ENCODE data around the gene RIC8B.

The RIC8B gene

GRCh38 chr12:106894774-106895173 is 120.3 kb downstream of the RIC8B start:
- Histone ChIP-seq H3K14ac (ENCODE audit: low read length in 2 of 2) (no peak overlapping the region), H3K18ac (ENCODE audit: low read depth in 1 of 2, low read length in 2 of 2) (no peak overlapping the region), H3K27ac (ENCODE audit: low read length, poor library complexity, severe bottlenecking) (no peak overlapping the region), H2BK120ac (ENCODE audit: low read depth, low read length) (no peak overlapping the region), H3K36me3 (ENCODE audit: control insufficient read depth in 1 of 2, insufficient read depth in 2 of 2, low read depth in 1 of 2, low read length in 2 of 2) (peaks cover 0 to 3% of the 10 kb centered on the region in 2 experiments), H3K4me2 (ENCODE audit: low read length, poor library complexity, severe bottlenecking) (no peak overlapping the region), H3K9ac (ENCODE audit: low read length) (no peak overlapping the region), H4K91ac (ENCODE audit: low read length) (no peak overlapping the region), H2AFZ (ENCODE audit: low read depth, low read length) (no peak overlapping the region), H3K9me3 (ENCODE audit: control insufficient read depth, low read length) (no peaks in the 10 kb centered on the region), H3K23ac (ENCODE audit: low read length in 2 of 2) (no peak overlapping the region), H2BK5ac (ENCODE audit: low read depth, low read length, poor library complexity, severe bottlenecking) (no peak overlapping the region), H2BK12ac (ENCODE audit: low read length in 2 of 2) (no peak overlapping the region), H3K4me3 (ENCODE audit: insufficient read depth in 1 of 2, low read depth in 1 of 2, low read length in 2 of 2) (no peak overlapping the region), H3K79me1 (replicated peaks; ENCODE audit: low read length, poor library complexity, severe bottlenecking) (no peaks in the 10 kb centered on the region), H3K4me1 (ENCODE audit: control insufficient read depth, insufficient read depth, low read depth, low read length) (peaks cover 2% of the 10 kb centered on the region), H3K27me3 (ENCODE audit: control insufficient read depth in 1 of 2, insufficient read depth in 1 of 2, low read length in 2 of 2) (peaks cover 2 to 4% of the 10 kb centered on the region in 2 experiments), H4K8ac (ENCODE audit: low read length) (no peak overlapping the region), H3K4ac (ENCODE audit: low read depth in 1 of 2, low read length in 2 of 2) (no peak overlapping the region), H2BK15ac (ENCODE audit: low read depth, poor library complexity, severe bottlenecking) (no peak overlapping the region), H2AK5ac (ENCODE audit: low read length, severe bottlenecking) (no peak overlapping the region)
- 100% methylated on average over 1 of the region's 1 CpG for WGBS
- DNase-seq, result no peak

- no peak for DNase-seq
- H3K14ac ChIP-seq (ENCODE audit: low read length in 2 of 2), result no peak overlapping the region
- H3K18ac ChIP-seq (ENCODE audit: low read depth in 1 of 2, low read length in 2 of 2), result no peak overlapping the region
- H3K9ac ChIP-seq (ENCODE audit: low read length), result no peak overlapping the region
- no peak overlapping the region for H2BK12ac ChIP-seq (ENCODE audit: low read length in 2 of 2)
- peaks cover 2% of the 10 kb centered on the region for H3K4me1 ChIP-seq (ENCODE audit: control insufficient read depth, insufficient read depth, low read depth, low read length)
- no peaks in the 10 kb centered on the region for H3K36me3 ChIP-seq (ENCODE audit: control insufficient read depth in 1 of 2, insufficient read depth in 2 of 2, low read depth in 1 of 2, low read length in 2 of 2)
- no peak overlapping the region for H3K27ac ChIP-seq (ENCODE audit: low read length, poor library complexity, severe bottlenecking)
- H2AFZ ChIP-seq (ENCODE audit: low read depth, low read length), result no peak overlapping the region
- H2AK5ac ChIP-seq (ENCODE audit: low read length, severe bottlenecking), result no peak overlapping the region
- H3K4ac ChIP-seq (ENCODE audit: low read depth in 1 of 2, low read length in 2 of 2), result no peak overlapping the region
- H3K23ac ChIP-seq (ENCODE audit: low read length in 2 of 2), result no peak overlapping the region
- no peak overlapping the region for H2BK120ac ChIP-seq (ENCODE audit: low read depth, low read length)
- H3K79me1 ChIP-seq (replicated peaks; ENCODE audit: low read length, poor library complexity, severe bottlenecking), result no peaks in the 10 kb centered on the region
- H3K4me3 ChIP-seq (ENCODE audit: insufficient read depth in 1 of 2, low read depth in 1 of 2, low read length in 2 of 2), result no peak overlapping the region
- H4K91ac ChIP-seq (ENCODE audit: low read length), result no peak overlapping the region
- H4K8ac ChIP-seq (ENCODE audit: low read length), result no peak overlapping the region
- H2BK15ac ChIP-seq (ENCODE audit: low read depth, poor library complexity, severe bottlenecking), result no peak overlapping the region
- H3K27me3 ChIP-seq (ENCODE audit: control insufficient read depth in 1 of 2, insufficient read depth in 1 of 2, low read length in 2 of 2), result peaks cover 5 to 7% of the 10 kb centered on the region in 2 experiments
- no peaks in the 10 kb centered on the region for H3K9me3 ChIP-seq (ENCODE audit: control insufficient read depth, low read length)
- H2BK5ac ChIP-seq (ENCODE audit: low read depth, low read length, poor library complexity, severe bottlenecking), result no peak overlapping the region
- no peak overlapping the region for H3K4me2 ChIP-seq (ENCODE audit: low read length, poor library complexity, severe bottlenecking)
Observed at GRCh38 chr12:106896603-106897002, 122.1 kb downstream of the RIC8B start.

- 91% methylated on average over 5 of the region's 6 CpGs for WGBS
- H3K4me1 ChIP-seq (ENCODE audit: control insufficient read depth, insufficient read depth, low read depth, low read length), result peaks cover 2% of the 10 kb centered on the region
- H2BK12ac ChIP-seq (ENCODE audit: low read length in 2 of 2), result no peak overlapping the region
- no peak overlapping the region for H3K9ac ChIP-seq (ENCODE audit: low read length)
- no peak overlapping the region for H3K4me2 ChIP-seq (ENCODE audit: low read length, poor library complexity, severe bottlenecking)
- H3K14ac ChIP-seq (ENCODE audit: low read length in 2 of 2), result no peak overlapping the region
- H3K79me1 ChIP-seq (replicated peaks; ENCODE audit: low read length, poor library complexity, severe bottlenecking), result no peaks in the 10 kb centered on the region
- DNase-seq, result no peak
- no peaks in the 10 kb centered on the region for H3K9me3 ChIP-seq (ENCODE audit: control insufficient read depth, low read length)
- H4K91ac ChIP-seq (ENCODE audit: low read length), result no peak overlapping the region
- H3K27ac ChIP-seq (ENCODE audit: low read length, poor library complexity, severe bottlenecking), result no peak overlapping the region
- no peak overlapping the region for H3K4me3 ChIP-seq (ENCODE audit: insufficient read depth in 1 of 2, low read depth in 1 of 2, low read length in 2 of 2)
- H3K4ac ChIP-seq (ENCODE audit: low read depth in 1 of 2, low read length in 2 of 2), result no peak overlapping the region
- no peak overlapping the region for H2BK15ac ChIP-seq (ENCODE audit: low read depth, poor library complexity, severe bottlenecking)
- H3K23ac ChIP-seq (ENCODE audit: low read length in 2 of 2), result no peak overlapping the region
- no peak overlapping the region for H2AK5ac ChIP-seq (ENCODE audit: low read length, severe bottlenecking)
- H3K36me3 ChIP-seq (ENCODE audit: control insufficient read depth in 1 of 2, insufficient read depth in 2 of 2, low read depth in 1 of 2, low read length in 2 of 2), result no peaks in the 10 kb centered on the region
- no peak overlapping the region for H2AFZ ChIP-seq (ENCODE audit: low read depth, low read length)
- H2BK5ac ChIP-seq (ENCODE audit: low read depth, low read length, poor library complexity, severe bottlenecking), result no peak overlapping the region
- H3K27me3 ChIP-seq (ENCODE audit: control insufficient read depth in 1 of 2, insufficient read depth in 1 of 2, low read length in 2 of 2), result peaks cover 5 to 9% of the 10 kb centered on the region in 2 experiments
- no peak overlapping the region for H4K8ac ChIP-seq (ENCODE audit: low read length)
- no peak overlapping the region for H2BK120ac ChIP-seq (ENCODE audit: low read depth, low read length)
- H3K18ac ChIP-seq (ENCODE audit: low read depth in 1 of 2, low read length in 2 of 2), result no peak overlapping the region
Observed at GRCh38 chr12:106897082-106897481, 122.6 kb downstream of the RIC8B start.

GRCh38 chr12:106897981-106898901 is 123.8 kb downstream of the RIC8B start:
- Histone ChIP-seq H3K14ac (ENCODE audit: low read length in 2 of 2) (no peak overlapping the region), H3K4me3 (ENCODE audit: insufficient read depth in 1 of 2, low read depth in 1 of 2, low read length in 2 of 2) (no peak overlapping the region), H3K79me1 (replicated peaks; ENCODE audit: low read length, poor library complexity, severe bottlenecking) (no peaks in the 10 kb centered on the region), H3K4me1 (ENCODE audit: control insufficient read depth, insufficient read depth, low read depth, low read length) (peaks cover 1% of the 10 kb centered on the region), H3K9ac (ENCODE audit: low read length) (no peak overlapping the region), H3K23ac (ENCODE audit: low read length in 2 of 2) (no peak overlapping the region), H2BK120ac (ENCODE audit: low read depth, low read length) (no peak overlapping the region), H2BK12ac (ENCODE audit: low read length in 2 of 2) (no peak overlapping the region), H4K91ac (ENCODE audit: low read length) (no peak overlapping the region), H3K27me3 (ENCODE audit: control insufficient read depth in 1 of 2, insufficient read depth in 1 of 2, low read length in 2 of 2) (peaks cover 5 to 11% of the 10 kb centered on the region in 2 experiments), H4K8ac (ENCODE audit: low read length) (no peak overlapping the region), H3K4ac (ENCODE audit: low read depth in 1 of 2, low read length in 2 of 2) (no peak overlapping the region), H3K4me2 (ENCODE audit: low read length, poor library complexity, severe bottlenecking) (no peak overlapping the region), H2BK15ac (ENCODE audit: low read depth, poor library complexity, severe bottlenecking) (no peak overlapping the region), H3K18ac (ENCODE audit: low read depth in 1 of 2, low read length in 2 of 2) (no peak overlapping the region), H3K36me3 (ENCODE audit: control insufficient read depth in 1 of 2, insufficient read depth in 2 of 2, low read depth in 1 of 2, low read length in 2 of 2) (no peaks in the 10 kb centered on the region), H2AK5ac (ENCODE audit: low read length, severe bottlenecking) (no peak overlapping the region), H2AFZ (ENCODE audit: low read depth, low read length) (no peak overlapping the region), H3K9me3 (ENCODE audit: control insufficient read depth, low read length) (no peaks in the 10 kb centered on the region), H3K27ac (ENCODE audit: low read length, poor library complexity, severe bottlenecking) (no peak overlapping the region), H2BK5ac (ENCODE audit: low read depth, low read length, poor library complexity, severe bottlenecking) (no peak overlapping the region)
- WGBS, result 57% methylated on average over 13 of the region's 13 CpGs
- no peak for DNase-seq

All from mesenchymal stem cell (in vitro differentiated cells and primary cell).